GM12878 (cell line): ENCODE results near the gene ZBTB39. TPM values are rescaled to one million over a fixed set of nuclear protein-coding genes. Genes with fewer than 3 reads are reported as not detected.

Experiments
- EGR1 ChIP-seq, 2 experiments: IDR thresholded peaks; 1 replicate in 1 of 2; 2 replicates in 1 of 2; pipeline ENCODE4 v1.6.1; 2011 to 2012; ENCODE audit warnings: low read depth in 2 of 2, low read length in 2 of 2, borderline replicate concordance in 1 of 2, mild to moderate bottlenecking in 1 of 2, moderate library complexity in 1 of 2
- KLF5 ChIP-seq: fragments of 450-650 bp; IDR thresholded peaks from 2 replicates; pipeline ENCODE4 v1.6.1; 2014; ENCODE audit warnings: mild to moderate bottlenecking; ENCODE audit not compliant: partially characterized antibody
- NR2F1 ChIP-seq: fragments of 450-650 bp; conservative IDR thresholded peaks from 2 replicates; pipeline ENCODE4 v1.6.1; 2017; ENCODE audit warnings: mild to moderate bottlenecking
- POU2F2 ChIP-seq: IDR thresholded peaks from 3 replicates; pipeline ENCODE4 v1.6.1; 2011; ENCODE audit warnings: low read depth, mild to moderate bottlenecking, low read length, borderline replicate concordance
- RELA ChIP-seq: fragments of 450-650 bp; IDR thresholded peaks from 2 replicates; pipeline ENCODE4 v1.8.0; 2014; ENCODE audit warnings: borderline replicate concordance; ENCODE audit not compliant: partially characterized antibody
- SMC3 ChIP-seq: IDR thresholded peaks from 2 replicates; pipeline ENCODE4 v1.6.1; 2011; ENCODE audit warnings: low read length, improper control_type of control experiment, borderline replicate concordance
- TCF3 ChIP-seq: IDR thresholded peaks from 2 replicates; pipeline ENCODE4 v1.6.1; 2012; ENCODE audit warnings: low read depth, mild to moderate bottlenecking, low read length, borderline replicate concordance; ENCODE audit not compliant: insufficient read depth
- polyA plus RNA-seq, 11 experiments: library from polyadenylated mRNA; depleted of rRNA in 4 of 11; unstranded in 6 of 11; stranded (reverse) in 5 of 11; fragments of >200 nt; fragmentation: Nextera tagmentation in 4 of 11; fragmentation: Illumina TruSeq in 1 of 11; extraction: Ambion mirVana in 4 of 11; extraction: Trizol in 1 of 11; gene quantifications; 1 replicate in 1 of 11; 2 replicates in 10 of 11; pipeline versions ENCODE4 v1.2.1 to v1.2.3, GENCODE V29; 2011 to 2016; ENCODE audit warnings: inconsistent platforms in 2 of 11, missing spikeins in 2 of 11, low read depth in 1 of 11
- total RNA-seq, 4 experiments: library from RNA; depleted of rRNA in 3 of 4; stranded (reverse); fragments of >200 nt in 3 of 4; fragmentation: Illumina TruSeq in 1 of 4; extraction: Trizol in 1 of 4; gene quantifications; 2 replicates each; pipeline versions ENCODE4 v1.2.1 to v1.2.3, GENCODE V29; 2013 to 2021
- TF ChIP-seq, protein P1 (sequence below): fragments of 450-650 bp; IDR thresholded peaks from 2 replicates; pipeline ENCODE4 v1.6.1; 2017; ENCODE audit warnings: mild to moderate bottlenecking
- TF ChIP-seq, protein P2 (sequence below): fragments of 450-650 bp; IDR thresholded peaks from 2 replicates; pipeline ENCODE4 v1.6.1; 2018; ENCODE audit warnings: mild to moderate bottlenecking, low read depth, moderate library complexity; ENCODE audit not compliant: partially characterized antibody

The ZBTB39 gene
- total and polyA plus RNA-seq, 10 of the 15 experiments (the other 5 are each of a cell fraction or from before 2014, with no cell fraction given): 0.88 to 6.8 (median 4.4) TPM

GRCh38 chr12:57001448-57001906 is 4.9 kb downstream of the ZBTB39 start (continued):
- TF ChIP-seq EGR1 (IDR thresholded peaks at IDR 0.05; ENCODE audit: borderline replicate concordance in 1 of 2, low read depth in 2 of 2, low read length in 2 of 2) (peak in 1 of 2 experiments; percentile 82; a peak in 2 of 3 replicates), RELA (no peak), SMC3 (peak; percentile 72), POU2F2 (0 out of 3 replicates have a peak, but pooled peaks have one; percentile 11), TCF3 (peak; percentile 62; the same call in 1 of the 2 replicates), NR2F1 (peak; percentile 96), KLF5 (no peak)
- TF ChIP-seq, protein P1, sequence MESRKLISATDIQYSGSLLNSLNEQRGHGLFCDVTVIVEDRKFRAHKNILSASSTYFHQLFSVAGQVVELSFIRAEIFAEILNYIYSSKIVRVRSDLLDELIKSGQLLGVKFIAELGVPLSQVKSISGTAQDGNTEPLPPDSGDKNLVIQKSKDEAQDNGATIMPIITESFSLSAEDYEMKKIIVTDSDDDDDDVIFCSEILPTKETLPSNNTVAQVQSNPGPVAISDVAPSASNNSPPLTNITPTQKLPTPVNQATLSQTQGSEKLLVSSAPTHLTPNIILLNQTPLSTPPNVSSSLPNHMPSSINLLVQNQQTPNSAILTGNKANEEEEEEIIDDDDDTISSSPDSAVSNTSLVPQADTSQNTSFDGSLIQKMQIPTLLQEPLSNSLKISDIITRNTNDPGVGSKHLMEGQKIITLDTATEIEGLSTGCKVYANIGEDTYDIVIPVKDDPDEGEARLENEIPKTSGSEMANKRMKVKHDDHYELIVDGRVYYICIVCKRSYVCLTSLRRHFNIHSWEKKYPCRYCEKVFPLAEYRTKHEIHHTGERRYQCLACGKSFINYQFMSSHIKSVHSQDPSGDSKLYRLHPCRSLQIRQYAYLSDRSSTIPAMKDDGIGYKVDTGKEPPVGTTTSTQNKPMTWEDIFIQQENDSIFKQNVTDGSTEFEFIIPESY: no peak
- TF ChIP-seq, protein P2, sequence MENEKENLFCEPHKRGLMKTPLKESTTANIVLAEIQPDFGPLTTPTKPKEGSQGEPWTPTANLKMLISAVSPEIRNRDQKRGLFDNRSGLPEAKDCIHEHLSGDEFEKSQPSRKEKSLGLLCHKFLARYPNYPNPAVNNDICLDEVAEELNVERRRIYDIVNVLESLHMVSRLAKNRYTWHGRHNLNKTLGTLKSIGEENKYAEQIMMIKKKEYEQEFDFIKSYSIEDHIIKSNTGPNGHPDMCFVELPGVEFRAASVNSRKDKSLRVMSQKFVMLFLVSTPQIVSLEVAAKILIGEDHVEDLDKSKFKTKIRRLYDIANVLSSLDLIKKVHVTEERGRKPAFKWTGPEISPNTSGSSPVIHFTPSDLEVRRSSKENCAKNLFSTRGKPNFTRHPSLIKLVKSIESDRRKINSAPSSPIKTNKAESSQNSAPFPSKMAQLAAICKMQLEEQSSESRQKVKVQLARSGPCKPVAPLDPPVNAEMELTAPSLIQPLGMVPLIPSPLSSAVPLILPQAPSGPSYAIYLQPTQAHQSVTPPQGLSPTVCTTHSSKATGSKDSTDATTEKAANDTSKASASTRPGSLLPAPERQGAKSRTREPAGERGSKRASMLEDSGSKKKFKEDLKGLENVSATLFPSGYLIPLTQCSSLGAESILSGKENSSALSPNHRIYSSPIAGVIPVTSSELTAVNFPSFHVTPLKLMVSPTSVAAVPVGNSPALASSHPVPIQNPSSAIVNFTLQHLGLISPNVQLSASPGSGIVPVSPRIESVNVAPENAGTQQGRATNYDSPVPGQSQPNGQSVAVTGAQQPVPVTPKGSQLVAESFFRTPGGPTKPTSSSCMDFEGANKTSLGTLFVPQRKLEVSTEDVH: no peak
